ENCODE measurements around the gene ARL5B. TPM values are rescaled to one million over a fixed set of nuclear protein-coding genes. Genes with fewer than 3 reads are reported as not detected.

The ARL5B gene
- total and polyA plus RNA-seq, 8 donors: 2.3 to 40.4 (median 3.9) TPM

DNA sequence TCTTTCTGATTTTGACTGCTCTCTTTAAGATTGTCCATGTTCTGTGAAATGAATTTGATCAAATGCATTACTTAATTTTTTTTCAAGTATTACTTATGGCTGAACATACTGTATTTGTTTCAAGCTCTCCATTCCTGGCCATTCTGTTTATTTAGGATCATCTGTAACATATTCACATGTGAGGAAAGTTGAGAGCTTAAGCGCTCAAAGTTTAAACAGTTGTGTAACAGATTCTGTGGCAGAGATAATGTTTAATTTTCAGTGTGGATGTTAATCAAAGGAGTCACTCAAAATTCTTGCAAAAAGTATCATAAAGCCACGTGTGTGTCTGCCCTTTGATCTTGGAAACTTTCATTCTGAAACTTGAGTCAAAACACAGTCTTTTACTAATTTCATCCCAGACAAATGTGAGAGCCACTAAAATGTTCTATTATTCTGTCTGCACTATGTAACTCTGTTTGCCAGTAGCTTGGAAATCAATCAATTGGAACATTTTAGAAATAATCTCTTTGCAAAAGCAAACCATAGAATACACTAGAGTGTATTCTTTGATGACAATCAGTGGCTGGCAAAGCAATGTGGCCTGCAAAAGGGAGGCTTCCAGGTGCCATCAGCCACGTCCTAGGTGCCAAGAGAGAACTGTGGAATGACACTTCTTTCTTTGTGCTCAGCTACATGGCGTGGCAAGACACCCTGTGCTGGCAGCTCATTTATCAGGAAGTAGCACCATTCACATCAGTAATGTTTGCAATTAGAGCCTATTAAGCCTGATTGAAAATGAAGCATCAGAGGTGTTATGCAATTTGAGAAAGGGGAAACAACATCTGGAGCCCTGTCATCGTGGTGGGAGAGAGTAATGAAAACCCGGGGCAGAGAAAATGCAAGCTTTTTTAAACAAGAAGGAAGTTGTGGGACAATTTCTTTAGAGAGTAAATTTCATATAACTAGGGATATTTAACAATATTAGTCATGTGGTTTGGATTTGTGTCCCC is 40.9 kb downstream of the ARL5B start:
- intact Hi-C loops (cut with DNase I; ENCODE audit: low total_unique reads): no loop called here
- DNase-seq: no peak
- Histone ChIP-seq H3K27ac (no peak overlapping the region), H3K27me3 (no peaks in the 10 kb centered on the region), H3K4me3 (no peak overlapping the region), H3K36me3 (no peaks in the 10 kb centered on the region), H3K4me1 (no peaks in the 10 kb centered on the region), H3K9me3 (peaks cover 0 to 4% (median 2%) of the 10 kb centered on the region in 4 donors)
- WGBS, 5 donors: 38 to 51% (median 42%) methylated on average over 6 of the region's 6 CpGs
- TF ChIP-seq CTCF (IDR thresholded peaks at IDR 0.05) (no peak), EP300 (IDR thresholded peaks at IDR 0.05) (no peak), POLR2A (IDR thresholded peaks at IDR 0.05) (no peak), POLR2AphosphoS5 (IDR thresholded peaks at IDR 0.05) (no peak)

- Histone ChIP-seq H3K27ac (no peak overlapping the region), H3K4me3 (no peak overlapping the region), H3K27me3 (no peaks in the 10 kb centered on the region), H3K9me3 (no peaks in the 10 kb centered on the region), H3K4me1 (no peaks in the 10 kb centered on the region), H3K36me3 (no peaks in the 10 kb centered on the region)
- TF ChIP-seq EP300 (IDR thresholded peaks at IDR 0.05) (no peak), POLR2A (IDR thresholded peaks at IDR 0.05) (no peak), CTCF (IDR thresholded peaks at IDR 0.05) (no peak), POLR2AphosphoS5 (IDR thresholded peaks at IDR 0.05) (no peak)
- 76 to 86% (median 83%) methylated on average over 5 of the region's 5 CpGs for WGBS, 5 donors
- DNase-seq: no peak
- intact Hi-C loops (cut with DNase I; ENCODE audit: low total_unique reads): no loop called here
These were observed 44.3 kb downstream of the ARL5B start for GRCh38 chr10:18703521-18703920.

DNA sequence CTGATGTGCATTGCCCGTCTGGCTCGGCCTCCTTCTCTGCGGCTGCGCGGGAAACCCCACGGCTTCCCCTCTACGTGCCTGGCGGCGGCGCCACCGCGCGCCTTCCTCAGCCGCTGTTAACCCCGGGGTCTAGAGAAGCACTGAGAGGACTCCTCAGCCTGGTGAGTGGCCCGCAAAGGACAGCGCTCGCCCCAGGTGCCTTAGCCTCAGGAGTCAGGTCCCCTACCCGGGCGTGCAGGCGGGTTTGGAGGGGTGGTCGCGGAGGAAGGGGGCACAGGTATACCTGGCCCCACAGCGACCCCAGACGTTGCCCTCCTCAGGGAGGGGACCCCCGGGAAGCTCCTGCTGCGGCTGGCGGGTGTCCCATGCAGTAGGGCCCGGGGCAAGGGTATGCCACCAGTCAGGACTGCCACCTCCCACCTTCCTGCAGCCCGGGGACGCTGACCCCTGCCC is 51.0 kb downstream of the ARL5B start:
- no peak overlapping the region for H3K4me3 ChIP-seq
- no peaks in the 10 kb centered on the region for H3K9me3 ChIP-seq
- H3K27ac ChIP-seq: no peak overlapping the region
- no peaks in the 10 kb centered on the region for H3K4me1 ChIP-seq
- H3K27me3 ChIP-seq: peaks cover 0 to 6% (median 0%) of the 10 kb centered on the region in 3 donors
- 80 to 92% (median 86%) methylated on average over 19 to 31 of the region's 31 CpGs for WGBS, 5 donors
- H3K36me3 ChIP-seq: no peaks in the 10 kb centered on the region
- intact Hi-C loops (cut with DNase I; ENCODE audit: low total_unique reads): no loop called here
- no peak for DNase-seq
- no peak for TF ChIP-seq CTCF (IDR thresholded peaks at IDR 0.05)
- TF ChIP-seq EP300 (IDR thresholded peaks at IDR 0.05): no peak
- no peak for TF ChIP-seq POLR2A (IDR thresholded peaks at IDR 0.05)
- TF ChIP-seq POLR2AphosphoS5 (IDR thresholded peaks at IDR 0.05): no peak

DNA sequence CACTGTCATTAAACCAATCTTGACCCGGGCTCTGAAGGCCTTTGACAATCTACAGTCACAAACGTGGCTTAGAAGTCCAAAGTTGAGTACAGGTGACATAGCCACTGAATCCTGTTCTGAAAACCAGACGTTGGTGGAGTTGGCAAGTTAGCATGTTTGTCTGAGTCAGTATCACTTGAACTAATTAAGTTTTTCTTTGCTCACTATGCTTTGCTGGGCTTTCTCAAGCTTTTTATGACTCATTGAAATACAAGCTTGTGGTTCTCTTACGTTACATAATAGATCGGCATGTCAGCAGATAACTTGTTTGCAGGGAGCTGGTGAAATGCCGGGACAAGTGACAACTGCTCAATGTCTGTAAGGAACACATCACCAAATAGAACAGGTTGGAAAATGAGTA is 53.8 kb downstream of the ARL5B start:
- no peak overlapping the region for H3K4me3 ChIP-seq
- no peak overlapping the region for H3K27ac ChIP-seq
- intact Hi-C loops (cut with DNase I; ENCODE audit: low total_unique reads): no loop called here
- H3K27me3 ChIP-seq: peaks cover 0 to 6% (median 0%) of the 10 kb centered on the region in 3 donors
- H3K36me3 ChIP-seq: no peaks in the 10 kb centered on the region
- DNase-seq: peak in 1 of 2 donors; percentile 12
- no peaks in the 10 kb centered on the region for H3K4me1 ChIP-seq
- WGBS, 5 donors: 34 to 52% (median 49%) methylated on average over 6 of the region's 6 CpGs
- H3K9me3 ChIP-seq: no peaks in the 10 kb centered on the region
- TF ChIP-seq CTCF (IDR thresholded peaks at IDR 0.05) (no peak), EP300 (IDR thresholded peaks at IDR 0.05) (no peak), POLR2AphosphoS5 (IDR thresholded peaks at IDR 0.05) (no peak), POLR2A (IDR thresholded peaks at IDR 0.05) (no peak)

Data from stomach (tissue), 9 donors.